IMR-90 (cell line): ENCODE data around the gene ZNF180. TPM values are rescaled to one million over a fixed set of nuclear protein-coding genes. Genes with fewer than 3 reads are reported as not detected.

Experiments used
- BHLHE40 ChIP-seq: fragments of 150-350 bp; IDR thresholded peaks from 2 replicates; pipeline ENCODE4 v1.6.1; 2016; ENCODE audit warnings: mild to moderate bottlenecking, low read depth, low read length
- CTCF ChIP-seq: conservative IDR thresholded peaks from 2 replicates; pipeline ENCODE4 v1.5.1; 2012; ENCODE audit warnings: mild to moderate bottlenecking, low read depth, low read length, improper control_type of control experiment
- RFX5 ChIP-seq: IDR thresholded peaks from 2 replicates; pipeline ENCODE4 v1.8.0; 2012; ENCODE audit warnings: low read depth, mild to moderate bottlenecking, low read length, moderate library complexity
- polyA plus RNA-seq, 3 experiments: library from polyadenylated mRNA; depleted of rRNA; stranded (reverse); fragments of >200 nt; gene quantifications; 2 replicates each; pipeline ENCODE4 v1.2.3, GENCODE V29; 2012; ENCODE audit warnings: low replicate concordance in 1 of 3
- total RNA-seq: library from RNA; depleted of rRNA; stranded (reverse); fragments of >200 nt; gene quantifications from 2 replicates; pipeline ENCODE4 v1.2.3, GENCODE V29; 2012; rRNA removed

Gene ZNF180
- total and polyA plus RNA-seq, 2 of the 4 experiments (the other 2 are of a cell fraction), result 2.8 to 26.3 TPM

DNA sequence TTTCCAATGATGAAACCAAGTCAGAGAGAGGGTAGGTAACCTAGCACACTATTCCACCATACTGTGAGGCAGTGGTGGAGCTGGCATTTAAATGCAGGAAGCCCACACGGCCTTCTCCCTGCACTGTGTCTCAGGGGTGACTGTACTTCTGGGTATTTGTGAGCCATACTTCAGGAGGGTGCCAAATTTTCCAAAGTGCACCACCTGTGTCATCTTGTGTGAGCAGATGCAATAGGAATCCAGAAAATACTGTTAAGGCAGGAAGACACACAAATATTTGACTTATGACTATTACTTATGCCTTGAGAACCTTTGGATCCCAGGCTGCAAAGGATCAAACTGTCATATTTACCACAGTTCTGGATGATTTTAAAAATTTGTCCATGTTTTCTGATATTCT, 69.4 kb downstream of the ZNF180 start (continued):
- TF ChIP-seq CTCF (no peak), RFX5 (no peak), BHLHE40 (no peak)

Other genes starting within 250 kb of the ZNF180 start
- 0.56 and 0.72 TPM in 2 replicates for gene ZNF233, start 240.6 kb downstream of the ZNF180 start, total RNA-seq
- gene ZNF233, start 240.6 kb downstream of the ZNF180 start, polyA plus RNA-seq (2012; rRNA removed), result 0.26 and 0.39 TPM in 2 replicates
- gene ZNF235, start 195.5 kb downstream of the ZNF180 start, total RNA-seq, result 3.0 and 3.1 TPM in 2 replicates
- gene ZNF235, start 195.5 kb downstream of the ZNF180 start, polyA plus RNA-seq (2012; rRNA removed), result 0.77 and 0.80 TPM in 2 replicates
- gene ZNF112, start 143.8 kb downstream of the ZNF180 start, total RNA-seq, result 7.7 and 10.3 TPM in 2 replicates
- 1.4 and 2.1 TPM in 2 replicates for gene ZNF112, start 143.8 kb downstream of the ZNF180 start, polyA plus RNA-seq (2012; rRNA removed)
- 5.0 and 5.9 TPM in 2 replicates for gene ZNF285, start 98.9 kb downstream of the ZNF180 start, total RNA-seq
- 1.4 and 1.8 TPM in 2 replicates for gene ZNF285, start 98.9 kb downstream of the ZNF180 start, polyA plus RNA-seq (2012; rRNA removed)
- gene ZNF229, start 52.0 kb downstream of the ZNF180 start, total RNA-seq, result 13.1 and 17.6 TPM in 2 replicates
- 3.0 and 3.4 TPM in 2 replicates for gene ZNF229, start 52.0 kb downstream of the ZNF180 start, polyA plus RNA-seq (2012; rRNA removed)
- gene CEACAM20, start 29.2 kb upstream of the ZNF180 start, total RNA-seq, result not detected in 2 replicates
- not detected in 2 replicates for gene CEACAM20, start 29.2 kb upstream of the ZNF180 start, polyA plus RNA-seq (2012; rRNA removed)
- gene IGSF23, start 113.0 kb upstream of the ZNF180 start, total RNA-seq, result under 0.01 TPM in 1 of 2 replicates, not detected in the other
- gene IGSF23, start 113.0 kb upstream of the ZNF180 start, polyA plus RNA-seq (2012; rRNA removed), result 0.26 and 0.27 TPM in 2 replicates
- 93.0 and 106 TPM in 2 replicates for gene PVR, start 143.4 kb upstream of the ZNF180 start, total RNA-seq
- gene PVR, start 143.4 kb upstream of the ZNF180 start, polyA plus RNA-seq (2012; rRNA removed), result 117 and 122 TPM in 2 replicates
- 0.56 and 0.72 TPM in 2 replicates for gene CEACAM19, start 171.0 kb upstream of the ZNF180 start, total RNA-seq
- gene CEACAM19, start 171.0 kb upstream of the ZNF180 start, polyA plus RNA-seq (2012; rRNA removed), result 9.3 and 10.3 TPM in 2 replicates
- gene CEACAM16, start 198.6 kb upstream of the ZNF180 start, total RNA-seq, result not detected in 2 replicates
- not detected in 2 replicates for gene CEACAM16, start 198.6 kb upstream of the ZNF180 start, polyA plus RNA-seq (2012; rRNA removed)
- 1.6 and 1.9 TPM in 2 replicates for gene BCL3, start 248.2 kb upstream of the ZNF180 start, total RNA-seq
- gene BCL3, start 248.2 kb upstream of the ZNF180 start, polyA plus RNA-seq (2012; rRNA removed), result 24.1 and 26.0 TPM in 2 replicates